Keratinocyte (primary cell): Measurements from ENCODE around the gene CDC42EP5.

ENCODE experiments used
- CTCF ChIP-seq, 3 experiments: IDR thresholded peaks in 1 of 3; conservative IDR thresholded peaks in 1 of 3; optimal IDR thresholded peaks in 1 of 3; 2 replicates in 2 of 3; 3 replicates in 1 of 3; pipeline versions ENCODE3 to v1.5.1; 2011; ENCODE audit warnings: low read length in 3 of 3, mild to moderate bottlenecking in 3 of 3, moderate library complexity in 2 of 3, control low read depth in 1 of 3, inconsistent platforms in 1 of 3; ENCODE audit not compliant: insufficient read depth in 2 of 3; ENCODE audit errors: extremely low read depth in 1 of 3
- EZH2 ChIP-seq: IDR thresholded peaks from one replicate; pipeline ENCODE4 v1.6.1; 2012; ENCODE audit warnings: inconsistent platforms, mild to moderate bottlenecking, low read length, moderate library complexity

GRCh38 chr19:54469496-54469934, 3.6 kb downstream of the CDC42EP5 start:
- TF ChIP-seq CTCF (optimal IDR thresholded peaks at IDR 0.05 in 1 of 3, IDR thresholded peaks at IDR 0.05 in 1 of 3, conservative IDR thresholded peaks at IDR 0.05 in 1 of 3; ENCODE audit: extremely low read depth in 1 of 3, insufficient read depth in 2 of 3, low read length in 3 of 3) (no peak), EZH2 (no peak)
